ENCODE results near the gene CHURC1.

GRCh38 chr14:64915029-64915424 is 772 bp downstream of the CHURC1 start:
- no peak for TF ChIP-seq TAF1 (IDR thresholded peaks at IDR 0.05; ENCODE audit: borderline replicate concordance, insufficient read depth, low read length)
- no peak for TF ChIP-seq POLR2AphosphoS5 (IDR thresholded peaks at IDR 0.05; ENCODE audit: low read depth, low read length)
- TF ChIP-seq REST (IDR thresholded peaks at IDR 0.05; ENCODE audit: insufficient read depth in 1 of 2, low read depth in 2 of 2, low read length in 2 of 2), result no peak
- no peak for TF ChIP-seq SIN3A (IDR thresholded peaks at IDR 0.05; ENCODE audit: borderline replicate concordance, insufficient read depth, low read length)

Data from PFSK-1 (cell line).